T-helper 1 cell treated with Interleukin-12 subunit alpha and Interleukin-12 subunit beta and Interleukin-4 antibody, amounts not matched to agents 30 μg/mL and 1 μg/mL, for 36 hours (primary cell): ENCODE measurements around the gene ZNF398.
"Not testable (repeated sequence)": the region's sequence is repeated elsewhere in the genome, so short reads cannot be mapped to it uniquely, and the experiment has no call there.

Experiments used
- H3K27ac Mint-ChIP-seq: one replicate; pipeline ENCODE4 v1.8.0; 2021; ENCODE audit warnings: mild to moderate bottlenecking, mixed read lengths
- H3K27me3 Mint-ChIP-seq: one replicate; pipeline ENCODE4 v1.8.0; 2021; ENCODE audit warnings: low read depth, mixed read lengths
- H3K36me3 Mint-ChIP-seq: one replicate; pipeline ENCODE4 v1.8.0; 2021; ENCODE audit warnings: low read depth, mixed read lengths
- H3K4me1 Mint-ChIP-seq: one replicate; pipeline ENCODE4 v1.8.0; 2021; ENCODE audit warnings: low read depth, mixed read lengths
- H3K4me3 Mint-ChIP-seq: one replicate; pipeline ENCODE4 v1.8.0; 2021; ENCODE audit warnings: mild to moderate bottlenecking, moderate library complexity, mixed read lengths
- H3K9me3 Mint-ChIP-seq: one replicate; pipeline ENCODE4 v1.8.0; 2021; ENCODE audit warnings: mixed read lengths

Gene ZNF398

DNA sequence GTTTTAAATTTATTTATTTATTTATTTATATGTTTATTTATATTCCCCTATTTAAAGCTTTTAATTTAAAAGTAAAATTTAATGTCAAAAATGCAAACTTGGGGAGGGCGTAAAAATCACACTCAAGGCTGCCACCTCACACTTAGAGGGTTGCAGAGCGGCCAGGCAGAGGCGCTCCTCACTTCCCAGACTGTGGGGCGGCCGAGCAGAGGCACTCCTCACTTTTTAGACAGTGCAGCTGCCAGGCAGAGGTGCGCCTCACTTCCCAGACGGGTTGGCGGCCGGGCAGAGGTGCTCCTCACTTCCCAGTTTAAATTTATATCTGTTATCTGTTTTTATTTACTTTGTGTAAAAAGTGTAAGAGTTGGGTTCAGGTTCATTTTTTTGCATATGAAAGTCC is 11.1 kb upstream of the ZNF398 start:
- no peak overlapping the region for H3K27ac Mint-ChIP-seq
- no peaks in the 10 kb centered on the region for H3K27me3 Mint-ChIP-seq
- H3K4me3 Mint-ChIP-seq = no peak overlapping the region
- H3K36me3 Mint-ChIP-seq = peaks cover 9% of the 10 kb centered on the region
- no peaks in the 10 kb centered on the region for H3K4me1 Mint-ChIP-seq
- peaks cover 2% of the 10 kb centered on the region for H3K9me3 Mint-ChIP-seq

DNA sequence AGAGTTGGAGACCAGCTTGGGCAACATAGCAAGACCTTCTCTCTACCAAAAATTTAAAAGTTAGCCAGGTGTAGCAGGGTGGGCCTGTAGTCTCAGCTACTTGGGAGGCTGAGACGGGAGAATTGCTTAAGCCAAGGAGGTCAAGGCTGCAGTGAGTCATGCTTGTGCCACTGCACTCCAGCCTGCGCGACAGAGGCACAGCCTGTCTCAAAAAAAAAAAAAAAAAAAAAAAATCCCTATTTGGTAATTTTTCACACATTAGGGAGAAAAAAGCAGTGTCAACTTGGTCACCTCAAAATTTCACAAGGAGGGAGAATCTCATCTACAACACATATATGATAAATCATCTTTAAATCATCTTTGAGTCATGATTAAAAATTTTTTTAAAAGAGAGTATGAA is 6.4 kb upstream of the ZNF398 start:
- no peak overlapping the region for H3K27ac Mint-ChIP-seq
- no peaks in the 10 kb centered on the region for H3K9me3 Mint-ChIP-seq
- H3K4me1 Mint-ChIP-seq = peaks cover 6% of the 10 kb centered on the region
- no peak overlapping the region for H3K4me3 Mint-ChIP-seq
- no peaks in the 10 kb centered on the region for H3K27me3 Mint-ChIP-seq
- no peaks in the 10 kb centered on the region for H3K36me3 Mint-ChIP-seq

DNA sequence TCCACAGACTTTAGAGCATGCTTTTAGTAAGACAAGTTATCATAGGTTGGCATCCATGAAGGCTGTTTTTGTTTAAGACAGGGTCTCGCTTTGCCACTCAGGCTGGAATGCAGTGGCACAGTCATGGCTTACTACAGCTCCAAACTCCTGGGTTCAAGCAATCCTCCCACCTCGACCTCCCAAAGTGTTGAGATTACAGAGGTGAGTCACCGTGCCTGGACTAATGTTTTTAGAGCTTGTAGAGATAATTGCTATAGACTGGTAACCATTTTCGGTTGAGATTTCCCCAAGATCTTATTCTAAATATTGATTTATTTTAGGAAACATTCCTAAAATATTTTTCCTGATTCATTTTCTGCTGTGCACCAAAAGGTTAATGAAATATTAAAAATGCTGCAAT is 5.4 kb upstream of the ZNF398 start:
- Mint-ChIP-seq H3K9me3 (no peaks in the 10 kb centered on the region), H3K27me3 (no peaks in the 10 kb centered on the region), H3K27ac (no peak overlapping the region), H3K4me3 (no peak overlapping the region), H3K36me3 (peaks cover 1% of the 10 kb centered on the region), H3K4me1 (peaks cover 10% of the 10 kb centered on the region)

DNA sequence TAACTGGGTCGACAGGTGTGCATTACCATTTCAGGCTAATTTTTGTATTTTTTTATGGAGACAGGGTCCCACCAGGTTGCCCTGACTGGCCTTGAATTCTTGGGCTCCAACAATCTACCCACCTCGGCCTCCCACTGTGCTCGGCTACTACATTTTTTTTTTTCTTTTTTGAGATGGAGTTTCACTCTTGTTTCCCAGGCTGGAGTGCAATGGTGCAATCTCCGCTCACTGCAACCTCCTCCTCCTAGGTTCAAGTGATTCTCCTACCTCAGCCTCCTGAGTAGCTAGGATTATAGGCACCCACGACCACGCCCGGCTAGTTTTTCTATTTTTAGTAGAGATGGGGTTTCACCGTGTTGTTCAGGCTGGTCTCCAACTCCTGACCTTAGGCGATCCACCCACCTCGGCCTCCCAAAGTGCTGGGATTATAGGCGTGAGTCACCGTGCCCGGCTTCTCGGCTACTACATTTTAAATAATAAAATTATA is 2.8 kb upstream of the ZNF398 start:
- not testable (repeated sequence) for H3K9me3 Mint-ChIP-seq, H3K27ac Mint-ChIP-seq, H3K4me3 Mint-ChIP-seq, H3K36me3 Mint-ChIP-seq, H3K27me3 Mint-ChIP-seq
- H3K4me1 Mint-ChIP-seq = peaks cover 14% of the 10 kb centered on the region

DNA sequence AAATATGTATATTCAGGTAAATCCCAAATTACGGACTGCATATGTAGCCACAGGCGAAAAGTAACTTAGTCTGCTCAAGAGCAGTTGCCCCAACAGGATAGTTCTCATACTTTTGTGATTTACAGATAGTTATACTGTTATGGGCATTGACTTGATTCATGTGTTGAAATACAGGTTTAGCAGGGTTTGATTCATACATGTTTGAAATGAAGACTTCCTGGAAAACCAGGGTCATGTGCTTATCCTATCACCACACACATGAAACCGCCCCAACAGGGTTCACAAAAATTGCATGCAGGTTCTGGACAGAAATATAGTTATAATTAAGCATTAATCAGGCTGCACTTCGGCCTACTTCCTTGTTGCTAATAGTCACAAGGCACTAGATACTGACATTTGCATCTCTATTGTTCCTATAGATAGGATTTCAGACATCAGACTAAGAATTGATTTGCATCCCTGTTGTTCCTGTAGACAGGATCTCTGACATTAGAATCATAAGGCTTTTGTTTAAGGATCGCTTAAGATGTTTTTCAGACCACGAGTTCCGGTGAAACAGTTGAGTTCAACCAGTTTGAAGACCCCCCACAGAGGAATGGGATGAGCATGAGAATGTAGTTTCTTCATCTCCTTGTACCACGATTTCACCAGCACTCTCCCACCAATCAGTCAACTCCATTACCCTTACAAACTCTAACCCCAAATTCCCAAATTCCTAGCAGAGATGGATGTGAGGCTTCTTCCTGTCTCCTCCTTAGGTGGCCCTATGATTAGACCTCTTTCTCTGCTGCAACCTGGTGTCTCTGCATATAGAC is 2.0 kb upstream of the ZNF398 start:
- Mint-ChIP-seq H3K27me3 (no peaks in the 10 kb centered on the region), H3K27ac (no peak overlapping the region), H3K4me3 (peak overlapping the region; percentile 1), H3K36me3 (peaks cover 3% of the 10 kb centered on the region), H3K4me1 (peaks cover 19% of the 10 kb centered on the region), H3K9me3 (no peaks in the 10 kb centered on the region)

DNA sequence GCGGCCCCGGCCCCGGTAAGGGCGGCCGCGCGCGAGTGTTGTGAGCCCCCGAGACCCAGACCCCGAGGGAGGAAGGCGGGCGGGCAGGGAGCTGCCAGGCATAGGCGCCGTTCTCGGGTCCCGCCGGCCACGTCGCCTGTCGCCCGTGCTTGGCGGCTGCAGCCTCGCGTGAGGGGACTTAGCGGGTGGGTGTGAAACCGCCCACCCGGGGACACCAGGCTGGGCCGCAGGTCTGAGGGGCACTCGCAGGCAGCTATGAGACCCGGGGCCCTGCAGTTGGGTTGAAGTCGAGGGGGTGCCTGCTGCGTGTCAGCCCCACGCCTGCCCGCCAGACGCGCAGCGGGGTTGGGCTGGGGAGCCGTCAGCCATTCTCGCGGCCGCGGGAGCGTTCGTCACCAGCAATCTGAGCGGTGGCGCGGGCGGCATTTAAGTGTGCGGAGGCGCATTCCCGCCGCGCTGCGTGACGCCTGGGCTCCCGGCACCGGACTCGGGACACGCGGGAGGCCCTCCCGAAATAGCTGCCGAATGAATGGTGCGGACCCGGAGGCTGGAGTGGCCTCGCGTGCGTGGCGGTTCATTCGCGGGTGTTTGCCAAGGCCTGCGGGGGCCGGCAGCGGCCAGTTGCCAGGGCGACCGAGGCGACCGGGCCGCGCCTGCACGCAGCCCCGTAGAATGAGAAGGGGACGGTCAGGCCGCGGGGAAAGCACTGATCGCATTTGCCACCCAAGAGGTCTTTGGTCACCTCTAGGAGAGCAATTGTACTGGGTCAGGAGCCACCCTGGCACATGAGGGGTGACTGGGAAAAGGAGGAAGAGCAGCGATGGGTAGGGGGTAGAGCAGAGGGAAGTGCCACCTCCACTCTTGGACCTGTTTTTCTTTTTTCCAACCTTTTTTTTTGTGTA is 750 bp downstream of the ZNF398 start:
- peaks cover 6% of the 10 kb centered on the region for H3K36me3 Mint-ChIP-seq
- peak overlapping the region; percentile 36 for H3K27ac Mint-ChIP-seq
- peak overlapping the region; percentile 80 for H3K4me3 Mint-ChIP-seq
- H3K4me1 Mint-ChIP-seq = peaks cover 23% of the 10 kb centered on the region
- no peaks in the 10 kb centered on the region for H3K27me3 Mint-ChIP-seq
- no peaks in the 10 kb centered on the region for H3K9me3 Mint-ChIP-seq

DNA sequence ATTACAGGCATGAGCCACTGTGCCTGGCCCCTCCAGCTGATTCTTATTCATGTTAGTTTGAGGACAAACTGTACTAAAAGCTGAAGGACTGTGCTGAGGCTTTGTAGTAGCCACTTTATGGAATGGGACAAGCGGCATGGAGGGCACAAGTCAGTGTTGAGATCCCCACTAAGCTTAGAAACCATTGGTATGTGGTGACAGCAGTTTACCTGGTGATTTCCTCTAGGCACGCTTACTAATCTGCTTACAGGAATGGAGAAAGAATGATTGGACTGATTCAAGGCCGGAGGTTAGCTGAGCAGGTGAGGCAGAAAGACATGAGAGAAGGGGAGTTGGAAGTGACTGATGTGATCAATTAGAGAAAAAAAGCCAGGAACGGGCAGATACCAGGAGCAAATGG is 3.7 kb downstream of the ZNF398 start:
- Mint-ChIP-seq H3K27me3 (no peaks in the 10 kb centered on the region), H3K4me1 (peaks cover 20% of the 10 kb centered on the region), H3K9me3 (no peaks in the 10 kb centered on the region), H3K27ac (no peak overlapping the region), H3K36me3 (peaks cover 22% of the 10 kb centered on the region), H3K4me3 (no peak overlapping the region)

DNA sequence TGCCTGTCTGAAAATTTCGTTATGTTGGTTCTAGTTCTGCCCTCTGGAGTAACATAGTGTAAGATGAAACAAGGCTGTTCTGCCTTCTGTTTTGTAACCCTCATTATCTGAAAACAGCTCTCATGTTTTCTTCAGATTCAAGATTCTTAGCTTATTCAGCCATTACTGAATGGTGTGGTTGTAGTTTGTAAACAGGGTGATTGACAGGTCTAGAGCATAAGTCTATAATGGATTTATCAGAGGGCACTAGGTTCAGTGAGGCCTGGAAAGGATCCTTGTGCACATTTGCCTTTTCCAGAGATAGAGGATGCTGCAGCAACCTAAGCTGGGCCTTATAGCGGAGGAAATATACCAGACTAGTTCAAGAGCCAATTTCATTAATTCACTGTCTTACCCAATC is 6.1 kb downstream of the ZNF398 start:
- Mint-ChIP-seq H3K27ac (no peak overlapping the region), H3K36me3 (peaks cover 29% of the 10 kb centered on the region), H3K27me3 (no peaks in the 10 kb centered on the region), H3K4me1 (peaks cover 13% of the 10 kb centered on the region), H3K9me3 (no peaks in the 10 kb centered on the region), H3K4me3 (no peak overlapping the region)

DNA sequence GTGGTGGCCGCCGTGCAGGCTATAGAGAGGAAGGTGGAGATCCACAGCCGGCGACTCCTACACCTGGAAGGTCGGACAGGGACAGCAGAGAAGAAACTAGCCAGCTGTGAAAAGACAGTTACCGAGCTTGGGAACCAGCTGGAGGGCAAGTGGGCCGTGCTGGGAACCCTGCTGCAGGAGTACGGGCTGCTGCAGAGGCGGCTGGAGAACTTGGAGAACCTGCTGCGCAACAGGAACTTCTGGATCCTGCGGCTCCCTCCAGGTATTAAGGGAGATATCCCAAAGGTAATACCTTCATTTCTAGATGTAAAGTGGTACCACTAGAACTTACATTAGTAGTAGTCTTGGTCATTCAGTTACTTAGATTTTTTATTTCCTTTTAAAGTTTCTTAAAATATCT is 6.8 kb downstream of the ZNF398 start:
- Mint-ChIP-seq H3K4me1 (peaks cover 12% of the 10 kb centered on the region), H3K9me3 (no peaks in the 10 kb centered on the region), H3K4me3 (no peak overlapping the region), H3K27me3 (no peaks in the 10 kb centered on the region), H3K36me3 (peaks cover 29% of the 10 kb centered on the region), H3K27ac (no peak overlapping the region)

DNA sequence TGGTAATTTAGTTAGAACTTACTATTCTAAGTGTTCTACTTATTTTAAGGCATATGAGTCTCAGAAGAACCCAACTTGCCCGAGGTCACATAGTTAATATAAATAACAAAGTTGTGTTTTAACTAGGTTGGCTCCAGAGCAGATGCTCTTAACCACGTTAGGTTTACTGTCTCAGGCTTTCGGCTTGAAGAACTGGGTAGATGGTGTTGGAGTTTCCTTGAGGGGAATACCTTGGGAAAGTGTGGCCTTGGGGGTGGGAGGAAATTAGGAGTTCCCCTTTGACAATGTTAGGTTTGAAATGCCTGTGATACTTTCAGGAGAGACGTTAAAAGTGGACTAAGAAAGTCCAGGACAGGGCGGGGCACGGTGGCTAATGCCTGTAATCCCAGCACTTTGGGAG is 9.6 kb downstream of the ZNF398 start:
- H3K4me3 Mint-ChIP-seq = no peak overlapping the region
- no peaks in the 10 kb centered on the region for H3K27me3 Mint-ChIP-seq
- peaks cover 12% of the 10 kb centered on the region for H3K4me1 Mint-ChIP-seq
- H3K36me3 Mint-ChIP-seq = peaks cover 34% of the 10 kb centered on the region
- no peaks in the 10 kb centered on the region for H3K9me3 Mint-ChIP-seq
- H3K27ac Mint-ChIP-seq = no peak overlapping the region

DNA sequence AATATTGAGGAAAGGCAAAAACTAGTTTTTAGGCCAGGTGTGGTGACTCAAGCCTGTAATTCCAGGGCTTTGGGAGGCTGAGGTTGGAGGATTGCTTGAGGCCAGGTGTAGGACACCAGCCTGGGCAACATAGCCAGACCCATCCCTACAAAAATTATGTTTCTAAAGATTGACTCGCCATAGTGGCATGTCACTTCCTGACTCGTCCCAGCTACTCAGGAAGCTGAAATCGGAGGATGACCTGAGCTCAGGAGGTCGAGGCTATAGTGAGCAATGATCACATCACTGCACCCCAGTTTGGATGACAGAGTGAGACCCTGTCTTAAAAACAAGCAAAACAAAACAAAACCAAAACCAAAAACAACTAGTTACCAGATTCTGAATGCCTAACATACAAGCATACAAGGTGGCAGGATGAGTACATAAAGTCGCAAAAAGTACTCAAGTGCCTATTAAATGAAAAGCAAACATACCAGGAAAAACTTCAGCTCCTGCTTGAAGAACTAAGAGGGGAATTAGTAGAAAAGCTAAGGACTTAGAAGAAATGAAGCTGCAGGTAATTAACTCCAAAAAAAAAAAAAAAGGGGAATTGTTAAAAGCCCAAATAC is 14.1 kb downstream of the ZNF398 start:
- Mint-ChIP-seq H3K27ac (peak overlapping the region; percentile 65), H3K4me1 (peaks cover 11% of the 10 kb centered on the region), H3K36me3 (peaks cover 26% of the 10 kb centered on the region), H3K9me3 (no peaks in the 10 kb centered on the region), H3K27me3 (no peaks in the 10 kb centered on the region), H3K4me3 (no peak overlapping the region)

DNA sequence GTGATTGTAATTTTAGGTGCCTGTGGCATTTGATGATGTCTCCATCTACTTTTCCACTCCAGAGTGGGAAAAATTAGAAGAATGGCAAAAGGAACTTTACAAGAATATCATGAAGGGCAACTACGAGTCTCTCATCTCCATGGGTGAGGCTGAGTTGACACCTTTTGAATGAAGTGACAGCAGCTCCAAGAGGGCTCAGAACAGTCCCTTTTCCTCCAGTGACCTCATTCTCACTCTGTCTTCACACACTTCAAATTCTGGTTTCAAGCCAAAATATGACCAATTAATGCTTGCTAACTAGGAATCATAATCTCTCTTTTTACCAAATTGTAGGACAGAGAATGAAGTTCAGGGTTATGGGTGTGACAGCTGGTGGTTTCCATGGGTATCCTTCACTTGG is 18.9 kb downstream of the ZNF398 start:
- Mint-ChIP-seq H3K36me3 (peaks cover 29% of the 10 kb centered on the region), H3K27ac (no peak overlapping the region), H3K27me3 (no peaks in the 10 kb centered on the region), H3K4me1 (peaks cover 8% of the 10 kb centered on the region), H3K4me3 (no peak overlapping the region), H3K9me3 (no peaks in the 10 kb centered on the region)

DNA sequence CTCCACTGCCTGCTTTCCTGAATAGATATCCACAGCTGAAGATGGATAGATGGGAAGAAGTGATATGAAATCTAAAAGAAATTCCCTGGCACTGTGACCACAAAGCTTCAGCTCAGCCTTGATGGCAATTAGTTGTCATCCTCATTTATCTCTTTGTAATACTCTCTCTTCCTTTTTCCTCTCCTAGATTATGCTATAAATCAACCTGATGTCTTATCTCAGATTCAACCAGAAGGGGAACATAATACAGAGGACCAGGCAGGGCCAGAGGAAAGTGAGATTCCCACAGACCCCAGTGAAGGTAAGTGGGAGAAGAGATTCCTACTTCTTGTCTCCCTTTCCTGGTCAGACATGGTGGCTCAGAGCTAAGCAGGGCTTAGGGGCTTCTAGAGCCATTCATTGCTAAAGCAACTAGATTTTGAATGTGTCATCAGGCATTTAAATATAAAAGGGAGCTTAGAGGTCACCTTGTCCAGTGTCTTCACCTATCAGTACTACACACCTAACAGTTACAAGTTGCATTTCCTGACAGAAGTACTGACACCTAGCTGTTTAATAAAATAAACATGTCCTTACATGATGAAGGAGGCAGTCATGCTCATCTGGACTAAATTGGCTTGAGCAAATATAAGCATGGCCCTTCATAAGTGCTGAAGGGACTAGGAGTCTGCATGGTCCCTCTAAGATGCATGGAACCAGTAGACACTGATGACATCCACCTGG is 19.5 kb downstream of the ZNF398 start:
- H3K9me3 Mint-ChIP-seq = no peaks in the 10 kb centered on the region
- H3K27me3 Mint-ChIP-seq = no peaks in the 10 kb centered on the region
- H3K36me3 Mint-ChIP-seq = peaks cover 25% of the 10 kb centered on the region
- no peak overlapping the region for H3K4me3 Mint-ChIP-seq
- no peak overlapping the region for H3K27ac Mint-ChIP-seq
- H3K4me1 Mint-ChIP-seq = peaks cover 3% of the 10 kb centered on the region

DNA sequence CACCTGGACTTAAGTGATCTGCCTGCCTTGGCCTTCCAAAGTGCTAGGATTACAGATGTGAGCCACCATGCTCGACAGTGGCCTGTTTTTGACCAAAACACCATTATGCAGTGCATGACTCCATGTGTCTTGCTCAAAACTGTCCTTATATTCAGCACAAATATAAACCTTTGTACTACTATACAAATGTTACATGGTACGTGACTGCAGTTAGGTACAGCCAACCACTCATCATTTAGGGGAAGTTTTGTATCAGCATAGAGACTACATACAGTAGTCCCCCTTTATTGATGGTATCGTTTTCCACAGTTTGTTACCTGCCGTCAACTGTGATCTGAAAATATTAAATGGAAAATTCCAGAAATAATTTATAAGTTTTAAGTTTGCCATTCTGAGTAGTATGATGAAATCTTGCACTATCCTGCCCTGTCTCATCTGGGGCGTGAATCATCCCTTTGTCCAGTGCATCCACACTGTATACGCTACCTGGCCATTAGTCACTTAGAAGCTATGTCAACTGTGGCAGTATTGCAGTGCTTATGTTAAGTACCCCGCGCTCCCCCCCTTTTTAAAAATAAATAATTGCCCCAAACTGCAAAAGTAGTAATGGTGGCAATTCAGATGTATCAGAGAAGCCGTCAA is 24.8 kb downstream of the ZNF398 start:
- Mint-ChIP-seq H3K36me3 (peaks cover 16% of the 10 kb centered on the region), H3K27ac (no peak overlapping the region), H3K4me1 (no peaks in the 10 kb centered on the region), H3K4me3 (no peak overlapping the region), H3K9me3 (no peaks in the 10 kb centered on the region), H3K27me3 (no peaks in the 10 kb centered on the region)
